ENCODE measurements around the gene MGLL.
"Not testable (repeated sequence)": the region's sequence is repeated elsewhere in the genome, so short reads cannot be mapped to it uniquely, and the experiment has no call there.

The MGLL gene

DNA sequence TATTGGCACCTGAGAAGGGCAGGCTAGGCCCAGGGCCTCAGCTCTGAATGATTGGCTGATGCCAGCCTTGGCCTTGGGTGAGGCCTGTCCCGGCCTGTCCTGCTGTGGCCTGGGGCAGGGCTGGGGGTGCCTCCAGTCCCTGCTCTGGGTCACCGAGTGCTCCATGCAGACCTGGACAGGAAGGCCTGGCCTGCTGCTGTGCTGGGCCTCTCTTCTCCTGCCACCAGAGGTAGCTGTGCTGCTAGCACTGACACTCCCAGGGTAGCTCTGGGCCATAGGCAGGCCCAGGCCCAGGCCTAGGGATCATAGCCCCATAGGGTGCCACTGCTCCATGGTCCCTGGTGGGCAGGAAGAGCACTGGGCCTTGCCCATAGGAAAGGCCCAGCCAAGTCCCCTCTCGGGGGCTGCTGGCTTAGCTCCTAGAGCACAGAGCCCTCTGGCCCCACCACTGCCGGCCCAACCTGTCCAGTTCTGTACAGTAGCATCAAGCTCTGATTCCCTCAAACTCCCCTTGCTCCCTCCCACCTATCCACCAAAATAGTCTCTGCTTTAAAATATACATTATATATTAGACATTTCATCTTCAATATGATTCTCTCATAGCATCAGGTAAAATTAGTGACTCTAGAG lies 131.4 kb downstream of the MGLL start:
- no peak for DNase-seq (ENCODE audit: low read depth in 2 of 2)

DNA sequence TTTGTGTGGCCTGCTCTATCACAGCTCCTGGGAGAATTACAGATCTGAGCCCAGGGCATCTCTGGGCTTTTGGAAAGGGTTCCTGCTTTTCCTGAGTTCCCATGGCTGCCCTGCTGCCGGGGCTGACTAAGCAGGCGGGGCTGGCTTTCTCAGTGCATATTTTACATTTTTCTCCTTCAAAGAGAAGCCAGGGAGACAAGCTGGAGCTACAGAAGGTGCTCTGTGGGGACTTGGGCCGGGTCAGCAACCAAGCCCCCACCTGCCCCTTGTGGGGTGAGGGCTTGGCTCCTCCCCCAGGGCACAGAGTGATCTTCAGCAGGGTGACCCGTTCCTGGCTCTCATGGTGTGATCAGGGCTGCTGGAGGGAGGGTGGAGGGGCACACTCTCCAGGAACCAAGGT lies 132.2 kb downstream of the MGLL start:
- DNase-seq (ENCODE audit: low read depth in 2 of 2): no peak

DNA sequence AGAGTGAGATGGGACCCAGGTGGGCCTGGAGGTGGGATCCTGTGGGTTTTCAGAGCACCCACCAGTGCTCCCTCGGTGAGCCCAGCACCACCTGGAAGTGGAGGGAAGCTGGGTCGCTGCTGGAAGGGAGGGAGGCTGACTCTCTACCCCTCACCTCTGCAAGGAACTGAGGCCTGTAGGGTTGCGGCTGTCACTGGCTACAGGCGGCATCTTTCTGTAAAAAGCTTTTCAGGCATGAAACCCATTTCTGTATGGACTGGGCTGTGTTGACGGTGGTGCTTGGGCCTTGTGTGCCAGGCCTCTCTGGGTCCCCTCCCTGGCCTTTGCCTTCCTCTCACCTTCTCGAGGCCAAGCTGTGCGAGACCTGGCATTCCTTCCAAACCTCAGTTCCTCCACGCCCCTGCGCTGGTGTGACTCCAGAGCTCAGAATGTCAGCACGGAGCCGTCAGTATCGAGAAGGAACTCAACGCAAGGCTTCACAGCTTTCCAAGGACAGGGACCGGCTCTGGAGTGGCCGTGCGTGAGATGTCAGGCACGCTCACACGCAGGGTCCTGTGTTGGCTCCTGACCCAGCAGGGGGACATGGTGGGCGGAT lies 133.0 kb downstream of the MGLL start:
- no peak for DNase-seq (ENCODE audit: low read depth in 2 of 2)

DNA sequence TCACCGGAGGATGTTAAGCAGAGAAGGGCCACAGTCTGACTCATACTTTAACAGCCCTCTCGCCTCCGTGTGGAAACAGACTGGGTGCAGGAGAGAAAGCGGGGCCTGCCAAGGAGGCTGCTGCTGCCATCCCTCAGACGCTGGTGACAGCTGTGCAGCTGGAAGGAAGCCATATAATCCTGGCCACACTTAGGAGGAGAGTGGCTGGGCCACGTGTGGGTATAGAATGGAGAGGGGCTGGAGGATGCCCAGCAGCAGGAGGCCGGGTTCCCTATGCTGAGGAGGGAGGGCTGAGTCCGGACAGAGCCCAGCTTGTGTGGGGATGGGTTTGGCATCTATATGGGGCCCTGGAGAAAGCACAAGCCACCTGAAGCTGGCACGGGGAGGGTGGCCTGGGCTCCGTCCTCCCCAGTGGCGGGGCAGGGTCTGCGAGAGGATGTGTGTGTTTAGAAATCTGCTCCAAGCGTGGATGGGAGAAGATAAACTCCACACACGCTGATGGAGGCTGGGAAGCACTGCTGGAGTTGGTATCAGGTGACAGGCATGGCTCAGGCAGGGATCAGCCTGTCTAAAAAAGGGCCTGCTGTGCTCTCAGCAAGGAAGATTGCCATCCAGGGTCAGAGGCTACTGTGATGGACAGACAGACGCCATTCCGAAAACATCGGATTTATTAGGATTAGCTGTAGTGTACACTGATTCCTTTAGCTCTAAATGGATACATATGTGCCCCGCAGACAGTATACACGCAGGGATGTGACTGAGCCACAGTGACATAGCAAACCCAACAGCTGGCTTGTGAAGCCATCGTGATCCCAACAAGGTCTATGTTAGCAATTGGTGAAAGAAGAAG lies 133.7 kb downstream of the MGLL start:
- DNase-seq (ENCODE audit: low read depth in 2 of 2): no peak

- DNase-seq (ENCODE audit: low read depth in 2 of 2): no peak
Measured at GRCh38 chr3:127688022-127688415, 134.3 kb downstream of the MGLL start.

- DNase-seq (ENCODE audit: low read depth in 2 of 2): no peak
Measured at GRCh38 chr3:127687228-127687737, 135.0 kb downstream of the MGLL start.

DNA sequence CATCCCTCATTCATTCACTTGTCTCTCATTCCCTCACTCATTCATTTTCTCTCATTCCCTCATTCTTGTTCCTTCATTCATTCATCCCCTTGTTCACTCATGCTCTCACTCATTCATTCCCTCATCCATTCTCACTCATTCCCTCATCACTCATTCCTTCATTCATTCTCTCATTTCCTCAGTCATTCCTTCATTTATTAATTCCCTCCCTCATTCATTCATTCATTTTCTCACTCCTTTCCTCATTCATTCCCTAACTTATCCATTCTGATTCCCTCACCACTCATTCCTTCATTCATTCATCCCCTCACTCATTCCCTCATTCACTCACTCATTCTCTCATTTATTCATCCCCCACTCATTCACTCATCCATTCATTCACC lies 135.8 kb downstream of the MGLL start:
- no peak for DNase-seq (ENCODE audit: low read depth in 2 of 2)

GRCh38 chr3:127685708-127686511 lies 136.4 kb downstream of the MGLL start:
- DNase-seq (ENCODE audit: low read depth in 2 of 2): no peak

DNA sequence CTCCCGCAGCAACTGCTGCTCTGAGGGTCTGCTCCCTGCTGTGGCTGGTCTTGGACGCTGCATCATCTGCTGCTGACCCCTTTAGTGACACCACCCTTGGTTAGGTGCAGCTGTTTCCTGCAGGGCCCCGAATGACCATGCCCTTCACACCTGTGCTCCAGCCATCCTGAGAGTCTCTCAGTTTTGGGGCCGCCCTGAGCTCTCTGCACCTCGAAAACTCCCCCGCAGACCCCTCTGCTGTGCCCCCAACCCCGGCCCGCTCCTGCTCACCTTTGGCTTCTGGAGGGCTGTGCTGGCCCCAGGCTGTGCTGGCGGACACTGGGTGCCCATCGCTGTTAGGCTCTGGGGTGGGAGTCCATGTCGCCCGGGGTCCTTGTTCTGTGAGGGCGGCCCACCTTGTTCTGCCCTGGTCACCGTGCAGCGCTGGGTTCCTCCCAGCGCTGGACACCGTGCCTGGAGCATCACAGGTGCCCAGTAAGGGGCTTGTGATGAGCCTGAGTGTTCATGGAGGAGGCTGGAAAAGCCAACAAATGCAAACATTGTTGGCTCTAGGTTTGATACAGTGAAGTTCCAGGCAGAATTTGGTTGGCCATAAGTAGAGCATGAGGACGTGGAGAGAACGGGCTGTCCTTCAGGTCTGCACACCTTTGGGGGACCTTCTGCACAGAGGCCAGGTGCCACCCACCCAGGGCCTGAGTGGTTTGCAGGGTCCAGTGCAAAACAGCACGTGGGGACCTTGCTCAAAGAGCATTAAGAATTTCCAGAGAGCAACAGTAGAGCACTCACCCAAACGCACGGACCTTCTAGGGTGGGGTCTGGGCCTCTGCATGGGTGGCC lies 137.2 kb downstream of the MGLL start:
- no peak for DNase-seq (ENCODE audit: low read depth in 2 of 2)

- no peak for DNase-seq (ENCODE audit: low read depth in 2 of 2)
Measured at GRCh38 chr3:127682561-127682960, 139.8 kb downstream of the MGLL start.

- DNase-seq (ENCODE audit: low read depth in 2 of 2): not testable (repeated sequence)
Measured at GRCh38 chr3:127682175-127682554, 140.2 kb downstream of the MGLL start.

GRCh38 chr3:127680798-127681221 lies 141.5 kb downstream of the MGLL start:
- DNase-seq (ENCODE audit: low read depth in 2 of 2): no peak

DNA sequence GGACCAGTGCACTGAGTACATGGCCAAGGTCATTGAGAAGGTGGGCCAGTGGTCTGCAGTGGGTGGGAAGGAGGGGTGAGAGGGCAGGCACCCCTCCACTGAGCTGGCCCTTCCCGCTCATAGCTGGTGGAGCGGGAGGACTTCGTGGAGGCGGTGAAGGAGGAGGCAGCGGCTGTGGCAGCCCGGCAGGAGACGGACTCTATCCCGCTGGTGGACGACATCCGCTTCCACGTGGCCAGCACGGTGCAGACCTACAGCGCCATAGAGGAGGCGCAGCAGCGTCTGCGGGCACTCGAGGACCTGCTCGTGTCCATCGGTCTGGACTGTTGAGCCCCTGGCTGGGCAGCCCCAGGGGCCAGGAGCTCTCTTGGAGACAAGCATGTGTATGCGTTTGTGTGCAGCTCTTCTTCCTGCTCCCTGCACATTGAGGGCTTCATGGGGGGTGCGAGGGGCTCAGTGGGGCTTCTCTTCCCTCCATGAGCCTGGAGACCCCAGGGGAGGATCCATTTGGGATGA lies 142.1 kb downstream of the MGLL start:
- no peak for DNase-seq (ENCODE audit: low read depth in 2 of 2)

- DNase-seq (ENCODE audit: low read depth in 2 of 2): no peak
Measured at GRCh38 chr3:127679534-127680145, 142.7 kb downstream of the MGLL start.

DNA sequence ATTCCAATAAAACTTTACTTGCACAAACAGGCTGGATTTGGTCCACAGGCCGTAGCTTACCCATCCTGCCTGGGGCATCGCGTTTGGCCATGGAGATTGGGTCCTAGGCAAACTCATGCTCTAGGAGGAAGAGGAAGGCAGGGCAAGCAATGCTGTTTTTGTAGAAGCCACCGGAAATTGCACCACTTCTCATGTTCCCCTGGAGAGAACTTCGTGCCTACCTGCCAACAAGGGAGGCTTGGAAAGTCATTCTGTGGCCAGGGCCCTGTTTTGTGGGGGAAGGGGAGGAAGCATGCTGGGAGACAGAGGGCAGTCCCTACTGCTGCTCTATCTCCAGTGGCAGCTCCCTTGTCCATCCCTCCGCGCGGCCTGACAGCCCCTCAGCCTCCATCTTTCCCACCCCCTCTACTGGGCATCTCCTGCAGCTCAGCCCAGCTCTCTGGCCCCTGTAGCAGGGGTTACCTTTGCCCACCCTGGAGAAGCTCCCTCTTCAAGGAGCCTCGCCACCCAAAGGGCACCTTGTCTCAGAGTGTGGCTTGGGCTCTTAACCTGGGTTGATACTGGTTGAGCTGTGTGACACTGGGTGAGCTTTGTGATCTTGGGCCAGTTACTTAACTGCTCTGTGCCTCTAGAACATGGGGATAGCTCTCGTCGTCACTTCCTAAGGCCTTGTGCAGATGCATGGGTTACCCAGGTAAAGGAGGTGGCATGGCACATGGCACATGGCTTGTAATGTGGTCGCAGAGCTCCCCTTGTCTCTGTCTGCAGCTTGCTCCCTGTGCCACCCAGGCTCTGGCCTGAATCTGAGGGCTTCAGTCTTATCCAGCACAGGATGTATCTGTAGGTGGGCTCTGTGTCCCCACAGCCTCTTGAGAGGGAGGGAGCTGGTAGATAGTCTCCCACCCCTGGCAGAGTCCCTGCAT lies 143.4 kb downstream of the MGLL start:
- no peak for DNase-seq (ENCODE audit: low read depth in 2 of 2)

DNA sequence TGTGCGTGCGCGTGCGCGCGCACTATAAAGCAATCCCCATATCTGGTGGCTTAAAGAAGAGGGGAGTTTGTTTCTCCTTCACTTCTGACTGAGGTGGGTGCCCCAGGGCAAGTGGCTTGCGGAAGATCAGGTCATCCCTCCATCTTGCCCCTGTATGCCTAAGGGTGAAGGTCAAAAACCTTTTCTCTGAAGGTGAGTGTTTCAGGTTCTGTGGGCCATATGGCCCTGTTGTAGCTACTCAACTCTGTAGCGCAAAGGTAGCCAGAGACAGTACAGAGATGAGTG lies 144.1 kb downstream of the MGLL start:
- DNase-seq (ENCODE audit: low read depth in 2 of 2): no peak

GRCh38 chr3:127677541-127678314 lies 144.6 kb downstream of the MGLL start:
- no peak for DNase-seq (ENCODE audit: low read depth in 2 of 2)

GRCh38 chr3:127676921-127677351 lies 145.4 kb downstream of the MGLL start:
- DNase-seq (ENCODE audit: low read depth in 2 of 2): no peak

- no peak for DNase-seq (ENCODE audit: low read depth in 2 of 2)
Measured at GRCh38 chr3:127676456-127676855, 145.9 kb downstream of the MGLL start.

Data from stimulated activated CD4-positive, alpha-beta T cell treated with anti-CD3 and anti-CD28 coated beads, Interleukin-15, amount 100 ng/mL, for 48 hours (primary cell).